ENCODE data around the gene ESPL1. TPM values are rescaled to one million over a fixed set of nuclear protein-coding genes. Genes with fewer than 3 reads are reported as not detected.

Gene ESPL1
- total and polyA plus RNA-seq, 4 donors, result 0.77 to 6.7 (median 1.5) TPM

DNA sequence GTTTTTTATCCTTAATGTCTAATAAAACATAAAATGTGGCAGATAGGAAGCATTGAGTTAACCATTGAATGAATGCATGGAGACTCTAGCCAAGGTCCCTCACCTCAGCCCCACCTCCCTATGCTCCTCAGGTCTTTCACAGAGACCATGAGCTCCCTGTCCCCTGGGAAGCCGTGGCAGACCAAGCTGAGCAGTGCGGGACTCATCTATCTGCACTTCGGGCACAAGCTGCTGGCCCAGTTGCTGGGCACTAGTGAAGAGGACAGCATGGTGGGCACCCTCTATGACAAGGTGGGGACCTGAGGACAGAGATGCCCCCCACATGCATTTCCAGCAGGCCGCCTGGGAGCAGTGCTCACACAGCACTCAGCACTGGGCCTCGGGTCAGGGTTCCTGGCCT, 34.8 kb downstream of the ESPL1 start:
- TF ChIP-seq, protein P1, sequence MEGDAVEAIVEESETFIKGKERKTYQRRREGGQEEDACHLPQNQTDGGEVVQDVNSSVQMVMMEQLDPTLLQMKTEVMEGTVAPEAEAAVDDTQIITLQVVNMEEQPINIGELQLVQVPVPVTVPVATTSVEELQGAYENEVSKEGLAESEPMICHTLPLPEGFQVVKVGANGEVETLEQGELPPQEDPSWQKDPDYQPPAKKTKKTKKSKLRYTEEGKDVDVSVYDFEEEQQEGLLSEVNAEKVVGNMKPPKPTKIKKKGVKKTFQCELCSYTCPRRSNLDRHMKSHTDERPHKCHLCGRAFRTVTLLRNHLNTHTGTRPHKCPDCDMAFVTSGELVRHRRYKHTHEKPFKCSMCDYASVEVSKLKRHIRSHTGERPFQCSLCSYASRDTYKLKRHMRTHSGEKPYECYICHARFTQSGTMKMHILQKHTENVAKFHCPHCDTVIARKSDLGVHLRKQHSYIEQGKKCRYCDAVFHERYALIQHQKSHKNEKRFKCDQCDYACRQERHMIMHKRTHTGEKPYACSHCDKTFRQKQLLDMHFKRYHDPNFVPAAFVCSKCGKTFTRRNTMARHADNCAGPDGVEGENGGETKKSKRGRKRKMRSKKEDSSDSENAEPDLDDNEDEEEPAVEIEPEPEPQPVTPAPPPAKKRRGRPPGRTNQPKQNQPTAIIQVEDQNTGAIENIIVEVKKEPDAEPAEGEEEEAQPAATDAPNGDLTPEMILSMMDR (IDR thresholded peaks at IDR 0.05; ENCODE audit: control extremely low read depth, extremely low read depth), result no peak
- H3K36me3 ChIP-seq (ENCODE audit: control insufficient read depth in 4 of 4, insufficient read depth in 4 of 4, low read length in 4 of 4), result peaks cover 14 to 35% (median 33%) of the 10 kb centered on the region in 4 donors
- H3K4me1 ChIP-seq (ENCODE audit: control insufficient read depth in 5 of 5, insufficient read depth in 5 of 5, low read length in 5 of 5), result peaks cover 3 to 14% (median 5%) of the 10 kb centered on the region in 5 donors
- ATAC-seq (ENCODE audit: insufficient read depth, low FRiP score), result no peak
- no peak for DNase-seq
- no peak overlapping the region for H3K9ac ChIP-seq (ENCODE audit: insufficient read depth in 1 of 2, low read length in 2 of 2)
- no peaks in the 10 kb centered on the region for H3K27me3 ChIP-seq (ENCODE audit: control insufficient read depth in 3 of 3, insufficient read depth in 3 of 3, low read length in 2 of 3)
- no peaks in the 10 kb centered on the region for H3K9me3 ChIP-seq (ENCODE audit: control insufficient read depth in 4 of 4, insufficient read depth in 3 of 4, low read length in 3 of 4)
- WGBS, 2 donors, result 90 to 96% methylated on average over 5 of the region's 5 CpGs
- H3K4me3 ChIP-seq, result no peak overlapping the region
- no peak overlapping the region for H3K27ac ChIP-seq (ENCODE audit: low read depth in 1 of 2, low read length in 1 of 2)

DNA sequence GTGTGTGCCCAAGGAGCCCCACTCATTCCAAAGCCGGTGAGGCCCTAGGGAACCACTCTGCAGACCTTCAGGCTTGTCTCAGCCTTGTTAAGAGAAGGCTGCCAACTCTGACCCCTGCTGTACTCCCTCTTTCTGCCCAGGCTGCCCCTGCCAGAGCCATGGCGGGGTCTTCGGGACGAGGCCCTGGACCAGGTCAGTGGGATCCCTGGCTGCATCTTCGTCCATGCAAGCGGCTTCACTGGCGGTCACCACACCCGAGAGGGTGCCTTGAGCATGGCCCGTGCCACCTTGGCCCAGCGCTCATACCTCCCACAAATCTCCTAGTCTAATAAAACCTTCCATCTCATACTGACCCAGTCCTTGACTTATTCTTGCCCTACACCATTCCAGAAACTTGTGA, 38.7 kb downstream of the ESPL1 start:
- no peaks in the 10 kb centered on the region for H3K4me1 ChIP-seq (ENCODE audit: control insufficient read depth in 5 of 5, insufficient read depth in 5 of 5, low read length in 5 of 5)
- no peak overlapping the region for H3K27ac ChIP-seq (ENCODE audit: low read depth in 1 of 2, low read length in 1 of 2)
- DNase-seq (no peak), ATAC-seq (ENCODE audit: insufficient read depth, low FRiP score) (no peak)
- H3K27me3 ChIP-seq (ENCODE audit: control insufficient read depth in 3 of 3, insufficient read depth in 3 of 3, low read length in 2 of 3), result no peaks in the 10 kb centered on the region
- 96 to 97% methylated on average over 10 of the region's 10 CpGs for WGBS, 2 donors
- no peak overlapping the region for H3K4me3 ChIP-seq
- H3K36me3 ChIP-seq (ENCODE audit: control insufficient read depth in 4 of 4, insufficient read depth in 4 of 4, low read length in 4 of 4), result peaks cover 12 to 48% (median 47%) of the 10 kb centered on the region in 4 donors
- H3K9ac ChIP-seq (ENCODE audit: insufficient read depth in 1 of 2, low read length in 2 of 2), result no peak overlapping the region
- no peaks in the 10 kb centered on the region for H3K9me3 ChIP-seq (ENCODE audit: control insufficient read depth in 4 of 4, insufficient read depth in 3 of 4, low read length in 3 of 4)
- TF ChIP-seq, protein P1 (IDR thresholded peaks at IDR 0.05; ENCODE audit: control extremely low read depth, extremely low read depth), result no peak

DNA sequence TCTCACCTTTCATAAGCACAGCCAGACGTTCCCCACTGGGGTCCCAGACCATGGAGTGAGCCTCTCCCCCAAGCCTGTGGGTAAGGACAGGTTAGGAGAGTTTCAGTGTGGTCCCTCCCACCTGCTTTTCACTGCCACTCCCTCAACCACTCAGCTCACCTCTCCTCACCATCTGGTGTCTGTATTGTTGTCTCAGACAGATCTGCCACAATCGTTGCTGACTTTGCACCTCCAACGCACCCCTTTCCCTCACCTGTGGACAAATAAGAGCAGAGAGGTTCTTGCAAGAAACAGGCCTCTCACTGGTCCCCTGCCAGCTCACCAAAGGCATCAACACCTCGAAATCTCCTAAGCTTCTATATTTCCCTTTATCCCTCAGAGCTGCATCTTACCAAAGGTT, 40.2 kb downstream of the ESPL1 start:
- Histone ChIP-seq H3K27me3 (ENCODE audit: control insufficient read depth in 3 of 3, insufficient read depth in 3 of 3, low read length in 2 of 3) (no peaks in the 10 kb centered on the region), H3K9ac (ENCODE audit: insufficient read depth in 1 of 2, low read length in 2 of 2) (no peak overlapping the region), H3K36me3 (ENCODE audit: control insufficient read depth in 4 of 4, insufficient read depth in 4 of 4, low read length in 4 of 4) (peaks cover 12 to 41% (median 40%) of the 10 kb centered on the region in 4 donors), H3K4me1 (ENCODE audit: control insufficient read depth in 5 of 5, insufficient read depth in 5 of 5, low read length in 5 of 5) (no peaks in the 10 kb centered on the region), H3K9me3 (ENCODE audit: control insufficient read depth in 4 of 4, insufficient read depth in 3 of 4, low read length in 3 of 4) (no peaks in the 10 kb centered on the region), H3K27ac (ENCODE audit: low read depth in 1 of 2, low read length in 1 of 2) (no peak overlapping the region), H3K4me3 (no peak overlapping the region)
- TF ChIP-seq, protein P1 (IDR thresholded peaks at IDR 0.05; ENCODE audit: control extremely low read depth, extremely low read depth), result no peak
- ATAC-seq (ENCODE audit: insufficient read depth, low FRiP score) (no peak), DNase-seq (no peak)
- WGBS, 2 donors, result 75 to 93% methylated on average over 4 of the region's 4 CpGs

DNA sequence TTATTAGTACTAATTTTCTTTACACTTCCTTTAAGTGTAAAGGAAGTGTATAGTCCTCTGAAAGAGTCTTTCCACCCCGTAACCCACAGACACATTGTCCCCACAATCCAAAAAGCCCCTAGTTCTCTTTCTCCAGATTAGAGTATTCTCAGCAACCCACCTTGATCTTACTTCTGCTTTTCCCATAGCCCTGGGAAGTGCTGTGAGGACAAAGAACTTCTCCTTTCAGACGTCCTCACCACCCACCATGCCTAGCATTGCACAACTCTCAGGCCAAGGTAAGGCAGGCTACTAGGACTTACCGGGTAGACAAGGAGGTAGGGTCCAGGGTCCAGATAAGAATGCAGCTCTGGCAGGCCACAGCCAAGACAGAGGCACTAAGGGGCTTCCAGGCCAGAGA, 45.9 kb downstream of the ESPL1 start:
- no peak for ATAC-seq (ENCODE audit: insufficient read depth, low FRiP score)
- peaks cover 5 to 42% (median 29%) of the 10 kb centered on the region in 4 donors for H3K36me3 ChIP-seq (ENCODE audit: control insufficient read depth in 4 of 4, insufficient read depth in 4 of 4, low read length in 4 of 4)

More for the DNA sequence above, 45.9 kb downstream of the ESPL1 start:
- DNase-seq, result no peak
- Histone ChIP-seq H3K9me3 (ENCODE audit: control insufficient read depth in 4 of 4, insufficient read depth in 3 of 4, low read length in 3 of 4) (no peaks in the 10 kb centered on the region), H3K4me1 (ENCODE audit: control insufficient read depth in 5 of 5, insufficient read depth in 5 of 5, low read length in 5 of 5) (no peaks in the 10 kb centered on the region), H3K27ac (ENCODE audit: low read depth in 1 of 2, low read length in 1 of 2) (no peak overlapping the region), H3K27me3 (ENCODE audit: control insufficient read depth in 3 of 3, insufficient read depth in 3 of 3, low read length in 2 of 3) (no peaks in the 10 kb centered on the region), H3K9ac (ENCODE audit: insufficient read depth in 1 of 2, low read length in 2 of 2) (no peak overlapping the region), H3K4me3 (no peak overlapping the region)
- TF ChIP-seq, protein P1 (IDR thresholded peaks at IDR 0.05; ENCODE audit: control extremely low read depth, extremely low read depth), result no peak
- 27 to 48% methylated on average over 3 of the region's 3 CpGs for WGBS, 2 donors

Data from lung (tissue), 12 donors.